Erythroblast (primary cell): ENCODE measurements around the gene PPP2R3B.
"Not testable (repeated sequence)": the region's sequence is repeated elsewhere in the genome, so short reads cannot be mapped to it uniquely, and the experiment has no call there.

Experiments
- DNase-seq, 2 experiments: peaks; one replicate each; lab custom pipeline; 2025; lab: John Stamatoyannopoulos, UW
- GATA1 ChIP-seq: IDR thresholded peaks from 2 replicates; pipeline ENCODE4 v1.6.1; 2011; ENCODE audit warnings: low read depth, mild to moderate bottlenecking, control low read depth, low read length, moderate library complexity
- POLR2A ChIP-seq: IDR thresholded peaks from 2 replicates; pipeline ENCODE4 v1.6.1; 2011; ENCODE audit warnings: mild to moderate bottlenecking, low read length

Gene PPP2R3B

GRCh38 chrX:327660-328126 lies 59.0 kb downstream of the PPP2R3B start:
- TF ChIP-seq POLR2A (no peak), GATA1 (no peak)
- no peak for DNase-seq

- DNase-seq: not testable (repeated sequence)
Measured at GRCh38 chrX:324664-325063, 62.0 kb downstream of the PPP2R3B start.

GRCh38 chrX:323721-324628 lies 62.7 kb downstream of the PPP2R3B start:
- TF ChIP-seq GATA1 (no peak), POLR2A (peak; percentile 50)
- no peak for DNase-seq

DNA sequence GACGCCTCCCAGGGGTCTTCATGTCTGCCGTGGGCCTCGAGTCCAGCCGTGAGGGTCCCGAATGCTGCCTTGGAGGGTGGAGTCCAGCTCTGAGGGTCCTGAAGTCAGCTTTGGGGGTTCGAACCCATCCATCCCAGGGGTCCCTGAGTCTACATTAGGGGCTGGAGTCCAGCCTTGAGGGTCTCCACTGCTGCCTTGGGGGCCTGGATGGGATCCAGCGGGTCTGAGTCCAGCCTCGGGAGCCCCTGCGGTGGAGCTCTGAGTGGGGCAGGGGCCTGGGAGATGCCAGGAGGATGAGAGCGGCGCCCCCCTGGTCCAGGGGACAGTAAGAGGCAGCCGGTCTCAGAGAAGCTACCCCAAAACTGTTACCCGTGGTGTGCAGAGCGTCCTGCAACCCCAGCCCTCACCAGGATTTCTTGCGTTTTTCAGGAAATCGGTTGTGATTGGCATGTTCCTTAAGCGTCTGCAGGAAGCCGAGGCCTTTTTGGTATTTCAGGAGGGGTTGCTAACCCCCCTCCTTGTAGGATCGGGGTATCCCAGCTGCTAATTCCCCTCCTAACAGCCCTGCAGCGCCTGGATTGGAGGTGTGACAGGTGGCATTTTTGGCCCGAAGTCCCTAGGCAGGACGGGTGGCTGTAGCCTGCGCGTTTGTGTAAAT lies 66.5 kb downstream of the PPP2R3B start:
- TF ChIP-seq POLR2A: no peak
- TF ChIP-seq GATA1: no peak
- no peak for DNase-seq

GRCh38 chrX:319579-320125 lies 67.1 kb downstream of the PPP2R3B start:
- TF ChIP-seq GATA1: no peak
- TF ChIP-seq POLR2A: no peak
- DNase-seq: no peak

DNA sequence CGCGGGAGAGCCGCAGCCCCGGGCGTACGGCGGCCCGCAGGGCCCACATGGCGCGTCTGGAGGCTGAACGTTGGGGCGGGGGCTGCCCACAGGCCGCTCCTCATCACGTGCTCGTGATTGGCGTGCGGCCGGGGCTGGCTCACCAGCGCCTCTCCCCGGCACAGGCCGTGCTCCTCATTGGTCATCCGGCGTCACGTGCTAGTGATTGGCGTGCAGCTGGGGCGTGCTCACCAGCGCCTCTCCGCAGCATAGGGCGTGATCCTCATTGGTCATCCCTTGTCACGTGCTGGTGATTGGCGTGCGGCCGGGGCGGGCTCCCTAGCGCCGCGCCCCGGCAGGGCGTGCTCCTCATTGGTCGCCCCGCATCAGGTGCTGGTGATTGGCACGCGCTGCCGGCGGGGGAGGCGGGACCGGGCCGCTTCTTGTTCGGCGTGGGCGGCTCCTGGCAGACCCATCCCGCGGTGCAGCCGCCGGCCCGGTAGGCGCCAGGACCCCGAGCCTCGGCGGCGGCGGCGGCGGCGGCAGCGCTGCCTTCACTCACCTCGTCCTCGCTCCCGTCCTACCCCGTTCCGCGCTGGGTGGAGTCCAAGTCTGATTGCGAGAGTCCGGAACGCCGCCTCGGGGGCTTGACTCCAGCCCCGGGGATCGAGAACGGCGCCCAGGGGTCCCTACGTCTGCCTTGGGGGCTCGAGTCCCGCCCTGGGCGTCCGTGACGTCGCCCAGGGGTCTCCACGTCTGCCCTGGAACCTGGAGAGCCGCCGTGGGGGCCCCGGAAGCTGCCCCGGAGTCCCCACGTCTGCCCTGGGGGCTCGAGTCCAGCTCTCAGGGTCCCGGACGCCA lies 67.7 kb downstream of the PPP2R3B start, which contains the start of gene GTPBP6:
Gene GTPBP6 (minus strand): TSS at position 58 of the 840 bp plus-strand sequence. CDS start 9 bp downstream, at position 49.
- TF ChIP-seq GATA1: no peak
- peak; percentile 82 for TF ChIP-seq POLR2A

DNA sequence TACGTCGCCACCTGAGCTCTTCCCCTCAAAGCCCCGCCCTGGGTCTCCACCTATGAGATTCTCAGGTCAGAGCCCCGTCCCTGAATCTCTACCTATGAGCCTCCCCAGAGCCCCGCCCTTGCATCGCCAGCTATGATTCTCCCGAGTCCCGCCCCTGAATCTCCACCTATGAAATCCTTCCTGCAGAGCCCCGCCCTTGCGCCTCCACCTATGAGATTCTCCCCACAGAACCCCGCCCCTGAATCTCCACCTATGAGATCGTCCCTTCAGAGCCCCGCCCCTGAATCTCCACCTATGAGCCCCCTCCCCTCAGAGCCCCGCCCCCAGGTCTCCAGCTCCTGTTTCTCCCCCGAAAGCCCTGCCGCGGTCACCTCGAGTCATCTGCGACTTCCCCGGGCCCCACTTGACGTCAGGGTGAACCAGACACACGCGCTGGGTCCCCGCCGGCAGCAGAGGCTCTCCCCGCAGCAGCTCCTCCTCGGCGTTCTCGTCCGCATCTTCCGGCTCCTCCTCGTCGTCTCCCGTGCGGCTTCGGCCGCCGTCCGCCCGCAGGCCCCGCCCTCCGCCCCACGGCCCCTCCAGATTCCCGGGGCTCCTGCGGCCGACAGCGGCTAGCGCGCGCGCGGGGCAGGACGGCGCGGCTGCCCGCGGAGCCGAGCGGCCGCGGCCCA lies 68.5 kb downstream of the PPP2R3B start:
- no peak for TF ChIP-seq POLR2A
- no peak for DNase-seq

More for the DNA sequence above, 67.7 kb downstream of the PPP2R3B start, which contains the start of gene GTPBP6:
- DNase-seq: no peak

DNA sequence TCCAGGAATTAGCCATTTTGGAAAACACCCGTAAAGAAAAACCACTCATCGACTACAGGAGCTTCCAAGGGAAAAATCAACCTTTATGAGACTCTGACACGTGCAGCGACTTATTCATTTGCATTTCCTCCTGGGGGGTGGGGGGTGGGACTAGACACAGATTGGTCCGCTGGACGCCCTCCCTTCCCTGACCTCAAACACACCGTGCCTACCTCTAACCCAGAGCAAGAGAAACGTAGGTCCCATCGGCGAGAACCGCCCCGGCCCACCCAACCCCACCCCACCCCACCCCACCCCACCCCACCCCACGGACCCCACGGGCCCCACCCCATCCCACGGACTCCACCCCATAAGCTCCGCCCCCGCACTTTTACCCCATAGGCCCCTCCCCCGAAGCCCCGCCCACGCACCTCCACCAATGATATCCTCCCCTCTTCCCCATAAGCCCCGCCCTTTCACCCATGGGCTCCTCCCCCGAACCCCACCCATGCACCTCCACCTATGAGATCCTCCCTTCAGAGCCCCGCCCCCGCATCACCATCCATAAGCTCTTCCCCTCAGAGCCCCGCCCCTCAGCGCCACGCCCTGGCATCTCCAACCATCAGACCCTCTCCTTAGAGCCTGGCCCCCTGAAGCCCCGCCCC lies 69.2 kb downstream of the PPP2R3B start:
- no peak for DNase-seq

DNA sequence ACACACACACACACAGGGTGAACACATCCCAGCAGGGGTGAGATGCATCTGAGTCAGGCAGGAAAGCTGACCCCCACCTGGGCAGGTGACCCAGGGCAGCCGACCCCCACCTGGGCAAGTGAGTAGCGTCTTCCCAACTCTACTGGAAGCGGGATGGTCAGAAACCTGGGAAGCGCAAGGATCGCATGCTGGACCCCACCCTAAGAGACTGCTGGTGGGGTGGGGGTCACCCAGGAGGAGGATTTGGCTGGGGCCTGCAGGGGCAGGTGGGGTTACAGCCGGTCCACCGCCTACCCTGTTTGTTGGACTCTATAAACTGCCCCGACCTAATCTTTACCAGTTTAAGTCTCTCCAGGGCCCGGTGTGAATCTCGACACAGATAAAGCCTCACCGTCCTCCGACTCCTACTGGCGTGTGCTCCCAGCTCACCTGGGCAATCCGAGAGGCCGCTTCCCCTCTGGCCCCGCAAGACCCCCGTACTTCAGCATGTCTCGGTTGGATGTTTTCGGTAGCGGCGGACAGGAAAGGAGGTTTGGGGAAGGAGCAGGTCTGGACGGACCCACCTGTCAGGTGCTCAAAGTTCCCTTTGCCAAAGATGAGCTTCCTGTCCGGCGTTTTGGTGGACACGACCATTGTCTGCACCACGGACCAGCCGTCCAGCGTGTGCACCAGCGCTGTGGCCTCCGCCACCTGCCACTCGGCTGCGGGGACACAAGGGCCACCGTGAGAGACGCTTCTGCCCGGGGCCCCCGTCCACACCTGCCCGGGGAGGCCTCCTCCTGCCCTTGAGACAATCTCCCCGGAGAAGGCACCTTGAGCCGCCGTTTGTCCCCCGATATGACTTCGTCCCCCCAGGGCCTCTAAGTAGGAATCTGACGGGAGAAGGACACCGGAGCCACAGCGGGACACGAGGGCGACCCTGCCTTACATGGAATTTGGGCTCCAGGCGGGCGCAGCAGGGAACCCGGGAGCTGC lies 70.1 kb downstream of the PPP2R3B start:
- TF ChIP-seq POLR2A: no peak
- TF ChIP-seq GATA1: no peak
- DNase-seq: no peak

More for the DNA sequence above, 69.2 kb downstream of the PPP2R3B start:
- TF ChIP-seq GATA1 (no peak), POLR2A (no peak)

GRCh38 chrX:314781-315595 lies 71.7 kb downstream of the PPP2R3B start:
- no peak for DNase-seq
- TF ChIP-seq GATA1 (no peak), POLR2A (no peak)
